GM19328 (cell line): Measurements from ENCODE around the gene PIGBOS1.
"Not testable (repeated sequence)": the region's sequence is repeated elsewhere in the genome, so short reads cannot be mapped to it uniquely, and the experiment has no call there.

ENCODE experiments used
- ATAC-seq: cut with Tn5 transposase; IDR thresholded peaks from one replicate; pipeline ENCODE4 v1.9.1; 2021; ENCODE audit warnings: mild to moderate bottlenecking, moderate library complexity; ENCODE audit not compliant: unreplicated experiment

PIGBOS1 gene

GRCh38 chr15:55302801-55303200 is 16.1 kb downstream of the PIGBOS1 start:
- ATAC-seq = not testable (repeated sequence)

DNA sequence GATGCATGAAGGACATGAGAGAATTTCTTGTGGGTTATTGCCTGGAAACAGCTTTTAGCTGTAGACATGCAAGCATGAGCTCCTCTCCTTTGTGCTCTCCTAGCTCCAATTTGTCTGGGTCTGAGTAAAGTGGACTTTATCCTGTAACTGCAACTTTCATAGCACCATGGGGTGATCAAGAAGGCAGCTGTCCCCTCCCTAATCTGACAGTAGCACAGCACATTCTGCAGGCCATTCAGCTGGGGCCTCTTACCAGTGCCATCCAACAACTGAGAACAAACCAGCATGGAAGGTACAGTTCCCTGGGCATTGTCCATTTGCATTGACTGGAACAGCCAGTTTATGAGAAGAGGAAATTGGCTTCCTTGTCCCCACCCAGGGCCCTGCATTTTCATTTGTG is 21.6 kb downstream of the PIGBOS1 start:
- no peak for ATAC-seq

GRCh38 chr15:55290528-55291057 is 28.3 kb downstream of the PIGBOS1 start:
- ATAC-seq = peak; percentile 67

DNA sequence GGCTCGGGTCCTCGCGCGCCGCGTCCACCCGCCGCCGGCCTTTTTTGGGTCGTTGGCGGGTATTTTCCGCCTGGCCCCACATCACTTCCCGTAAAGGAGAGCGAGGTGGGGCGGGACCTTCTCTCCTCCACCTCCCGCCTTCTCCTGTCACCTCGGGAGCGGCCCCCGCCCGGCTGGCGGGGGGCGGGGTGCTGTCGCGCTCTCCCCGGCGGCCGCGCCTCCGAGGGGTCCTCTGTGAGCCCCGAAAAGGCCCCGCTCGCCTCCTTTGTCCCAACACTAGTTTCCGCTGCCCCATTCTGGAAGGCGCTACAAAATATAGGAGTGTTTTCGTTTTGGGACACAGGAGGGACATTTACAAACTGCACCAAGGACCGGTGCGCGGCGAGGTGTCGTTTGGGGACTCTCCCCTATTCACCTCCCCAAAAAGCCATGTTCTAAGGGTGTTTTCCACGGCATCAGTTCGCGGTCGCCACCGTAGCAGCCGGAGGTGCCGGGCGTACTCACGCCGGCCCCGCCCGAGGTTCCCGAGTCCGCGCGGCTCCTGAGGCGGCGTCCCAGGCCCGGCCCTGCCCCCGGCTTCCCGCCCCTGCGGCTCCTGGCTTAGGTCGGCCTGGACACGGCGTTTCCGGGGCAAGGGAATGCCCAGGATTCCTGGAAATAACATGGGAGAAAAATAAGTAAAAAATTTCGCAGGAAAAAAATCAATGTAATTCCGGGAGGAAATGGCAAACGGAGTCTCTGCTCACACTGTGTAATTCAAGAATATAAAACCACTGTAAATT is 29.0 kb downstream of the PIGBOS1 start, which contains the start of gene RAB27A:
RAB27A (minus strand) TSS at position 68 of the 782 bp plus-strand sequence. CDS start 54,879 bp downstream, outside the sequence.
- ATAC-seq = peak; percentile 75

- peak; percentile 27 for ATAC-seq
Measured at GRCh38 chr15:55289011-55289745, 29.7 kb downstream of the PIGBOS1 start.

DNA sequence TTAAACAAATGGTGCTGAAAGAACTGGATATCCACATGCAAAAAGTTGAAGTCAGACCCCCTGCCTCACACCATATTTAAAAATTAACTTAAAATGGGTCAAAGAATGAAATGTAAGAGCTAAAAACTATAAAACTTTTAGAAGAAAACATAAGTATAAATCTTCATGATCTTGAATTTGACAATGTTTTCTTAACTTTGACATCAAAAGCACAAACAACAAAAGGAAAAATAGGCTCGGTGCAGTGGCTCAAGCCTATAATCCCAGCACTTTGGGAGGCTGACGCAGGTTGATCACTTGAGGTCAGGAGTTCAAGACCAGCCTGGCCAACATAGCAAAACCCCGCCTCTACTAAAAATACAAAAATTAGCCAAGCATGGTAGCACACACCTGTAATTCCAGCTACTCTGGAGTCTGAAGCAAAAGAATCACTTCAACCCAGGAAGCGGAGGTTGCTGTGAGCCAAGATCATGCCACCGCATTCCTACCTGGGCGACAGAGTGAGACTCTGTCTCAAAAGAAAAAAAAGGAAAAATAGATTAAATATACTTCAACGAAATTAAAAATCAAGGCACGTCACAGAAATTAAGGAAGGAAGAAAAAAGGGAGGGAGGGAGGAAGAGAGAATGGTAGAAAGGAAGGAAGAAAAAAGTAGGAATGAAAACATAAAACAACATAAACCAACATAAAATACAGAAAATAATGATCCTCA is 30.8 kb downstream of the PIGBOS1 start:
- no peak for ATAC-seq

- not testable (repeated sequence) for ATAC-seq
Measured at GRCh38 chr15:55286442-55287189, 32.3 kb downstream of the PIGBOS1 start.

DNA sequence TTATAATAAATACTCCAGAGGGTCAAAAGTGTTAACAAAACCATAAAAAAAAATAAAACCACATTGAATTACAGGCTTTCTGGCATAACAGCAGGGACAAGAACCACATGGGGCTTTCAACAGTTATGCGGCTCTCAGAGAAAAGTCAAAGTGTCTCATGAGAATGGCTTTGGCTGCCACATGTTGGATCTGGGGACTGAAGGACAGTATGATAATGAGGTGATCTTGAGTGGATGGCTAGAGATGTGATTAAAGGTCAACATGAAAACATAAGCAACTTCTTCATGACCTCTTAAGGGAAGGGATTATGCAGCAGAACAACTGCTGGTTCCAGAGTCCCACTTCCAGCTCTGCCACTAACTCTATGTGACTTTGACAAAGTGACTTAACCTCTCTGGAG is 34.5 kb downstream of the PIGBOS1 start:
- ATAC-seq = no peak

DNA sequence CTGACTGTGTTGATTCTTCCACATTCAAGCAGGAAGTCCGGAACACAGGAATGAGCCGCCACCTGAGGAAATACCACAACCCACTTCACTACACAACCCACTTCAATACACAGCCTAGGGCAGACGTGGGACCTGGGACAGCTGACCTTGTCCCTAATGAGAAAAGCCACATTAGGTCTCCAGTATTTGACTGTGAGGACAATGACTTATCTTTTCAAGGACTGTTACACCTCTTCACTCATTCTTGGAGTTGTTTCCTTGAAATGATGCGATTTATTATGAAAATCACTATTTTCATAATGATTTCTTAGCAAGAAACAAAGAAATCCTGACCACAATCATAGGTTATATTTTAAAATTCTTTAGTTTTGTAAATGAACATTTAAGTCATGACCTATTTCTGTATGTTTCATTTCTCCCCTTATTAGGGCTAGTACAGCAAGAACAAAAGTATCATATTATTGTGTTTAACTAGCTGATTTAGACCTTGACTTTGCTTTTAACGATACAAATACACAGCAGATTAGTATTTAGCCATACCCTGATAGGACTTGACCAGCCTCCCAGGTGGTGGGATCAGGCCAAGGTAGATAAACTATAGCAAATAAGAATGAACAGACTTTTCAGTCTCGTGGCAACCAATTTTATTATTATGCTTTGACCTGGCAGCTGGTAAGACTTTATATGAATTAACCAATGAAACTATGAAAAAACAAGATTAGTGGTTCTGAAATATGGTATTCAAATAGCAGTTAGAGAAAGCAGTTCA is 35.4 kb downstream of the PIGBOS1 start:
- ATAC-seq = no peak

DNA sequence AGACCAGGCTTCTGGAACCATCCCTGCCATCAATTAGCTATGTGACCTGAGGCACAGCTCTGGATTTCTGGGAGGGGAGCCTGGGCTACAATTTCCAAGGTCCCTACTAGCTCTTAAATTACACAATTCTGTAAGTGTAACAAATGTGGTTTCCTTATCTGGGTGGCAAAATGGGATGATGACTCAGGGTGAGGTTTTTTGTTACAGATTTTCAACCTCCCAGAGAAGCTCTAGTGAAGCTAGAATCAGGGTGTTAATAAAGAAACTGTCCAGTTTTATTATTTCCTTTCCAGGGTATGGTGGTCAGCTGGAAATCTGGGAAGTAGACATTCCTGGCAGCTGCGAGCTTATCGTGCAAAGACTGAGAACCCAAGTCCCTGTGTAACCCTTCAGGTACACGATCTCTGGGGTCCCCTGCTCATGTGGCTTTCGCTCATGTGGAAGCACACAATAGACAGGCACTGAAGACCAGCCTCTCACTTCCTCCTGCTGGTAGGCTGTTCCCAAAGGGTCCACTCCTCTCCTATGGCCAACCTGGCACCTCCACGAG is 36.6 kb downstream of the PIGBOS1 start:
- no peak for ATAC-seq

DNA sequence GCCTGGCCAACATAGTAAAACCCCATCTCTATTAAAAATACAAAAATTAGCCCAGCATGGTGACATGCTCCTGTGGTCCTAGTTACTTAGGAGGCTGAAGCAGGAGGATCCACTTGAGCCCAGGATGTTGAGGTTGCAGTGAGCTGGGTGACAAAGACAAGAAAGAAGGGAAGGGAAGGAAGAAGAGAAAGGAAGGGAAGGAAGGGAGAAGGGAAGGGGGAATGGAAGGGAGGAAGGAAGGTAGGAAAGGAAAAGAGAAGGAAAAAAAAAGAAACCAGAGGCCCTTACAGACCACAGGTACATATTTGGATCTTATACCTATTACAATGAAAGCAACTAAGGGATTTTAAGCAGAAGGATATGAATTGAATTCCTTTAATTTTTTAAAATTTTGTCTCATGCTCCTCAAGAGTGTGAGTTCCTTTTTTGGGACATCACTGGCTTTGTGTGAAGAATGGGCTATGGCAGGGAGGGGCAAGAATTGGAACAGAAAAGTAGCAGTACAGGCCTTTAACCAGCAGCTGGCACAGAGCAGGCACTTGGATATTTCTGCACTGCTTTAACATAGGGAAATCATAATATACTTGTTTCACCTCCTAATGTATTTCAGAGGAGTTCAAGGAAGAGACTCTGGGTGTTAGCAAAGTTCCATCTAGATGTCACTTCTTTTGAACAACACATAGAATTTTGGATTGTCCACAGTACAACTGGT is 37.2 kb downstream of the PIGBOS1 start:
- ATAC-seq = no peak

- not testable (repeated sequence) for ATAC-seq
Measured at GRCh38 chr15:55280589-55280988, 38.3 kb downstream of the PIGBOS1 start.

DNA sequence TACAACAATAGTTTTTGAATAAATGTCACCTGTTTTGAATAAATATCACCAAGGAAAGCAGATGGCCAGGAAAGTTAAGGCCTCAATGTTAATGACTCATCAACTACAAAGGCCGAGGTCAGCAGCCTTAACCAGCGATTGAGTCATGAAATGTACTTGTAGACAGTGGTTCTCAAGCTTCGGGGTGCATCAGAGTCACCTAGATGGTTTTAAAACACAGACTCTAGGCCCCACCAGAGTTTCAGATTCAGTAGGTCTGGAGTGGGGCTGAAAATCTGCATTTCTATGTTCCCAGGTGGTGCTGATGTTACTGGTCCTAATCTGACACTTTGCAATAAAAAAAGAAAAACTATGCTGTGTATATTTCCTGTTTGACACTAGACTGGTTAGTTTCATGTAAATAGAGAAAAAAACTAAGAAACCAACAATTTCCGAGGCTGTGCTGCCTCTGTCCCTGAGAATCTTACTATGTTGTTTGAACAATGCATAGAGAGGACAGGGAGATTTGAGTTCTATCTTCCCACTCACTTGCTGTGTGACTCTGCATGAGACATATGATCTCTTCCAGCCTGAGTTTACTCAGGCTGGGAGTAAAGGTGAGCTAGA is 39.1 kb downstream of the PIGBOS1 start:
- peak; percentile 78 for ATAC-seq

- no peak for ATAC-seq
Measured at GRCh38 chr15:55279100-55279745, 39.7 kb downstream of the PIGBOS1 start.

DNA sequence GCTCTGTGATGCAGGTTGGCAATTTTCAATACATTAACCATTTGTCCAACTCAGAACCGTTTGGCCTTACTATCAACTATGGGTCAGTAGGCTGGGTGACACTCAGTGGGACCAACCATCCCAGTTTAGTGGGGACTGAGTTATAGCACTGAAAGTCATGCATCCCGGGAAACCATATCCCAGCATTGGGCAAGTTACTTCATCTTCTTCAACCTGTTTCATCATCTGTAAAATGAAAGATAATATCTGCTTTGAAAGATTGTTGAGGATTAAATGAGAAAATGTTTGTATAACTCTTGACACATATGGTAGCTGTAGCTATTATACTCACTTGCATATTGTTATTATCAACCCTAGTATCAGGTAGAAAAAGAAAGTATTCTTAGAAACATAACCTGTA is 41.2 kb downstream of the PIGBOS1 start:
- ATAC-seq = no peak

- peak; percentile 38 for ATAC-seq
Measured at GRCh38 chr15:55277116-55277564, 41.8 kb downstream of the PIGBOS1 start.

DNA sequence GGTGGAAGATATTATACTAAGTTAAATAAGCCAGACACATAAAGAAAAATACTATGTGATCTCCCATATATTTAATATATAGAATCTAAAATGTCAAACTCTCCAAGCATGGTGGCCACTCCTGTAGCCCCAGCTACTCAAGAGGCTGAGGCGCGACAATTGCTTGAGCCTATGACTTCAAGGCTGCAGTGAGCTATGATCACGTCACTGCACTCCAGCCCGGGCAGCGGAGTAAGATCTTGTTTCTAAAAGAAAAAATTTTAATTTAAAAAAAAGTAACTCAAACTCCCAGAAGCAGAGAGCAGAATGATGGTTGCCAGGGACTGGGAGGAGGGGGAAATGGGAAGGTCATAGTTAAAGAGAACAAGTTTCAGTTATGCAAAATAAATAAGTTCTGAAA is 42.6 kb downstream of the PIGBOS1 start:
- no peak for ATAC-seq

- no peak for ATAC-seq
Measured at GRCh38 chr15:55270291-55270690, 48.6 kb downstream of the PIGBOS1 start.
